HG03469 (cell line): ENCODE measurements around the gene TSPAN12.
A peak's percentile ranks its signal among the peaks of the same experiment; 100 is the strongest.

Source experiments
- ATAC-seq: cut with Tn5 transposase; IDR thresholded peaks from one replicate; pipeline ENCODE4 v1.9.1; 2021; ENCODE audit warnings: mild to moderate bottlenecking, moderate library complexity, moderate number of reproducible peaks; ENCODE audit not compliant: unreplicated experiment

TSPAN12 gene

DNA sequence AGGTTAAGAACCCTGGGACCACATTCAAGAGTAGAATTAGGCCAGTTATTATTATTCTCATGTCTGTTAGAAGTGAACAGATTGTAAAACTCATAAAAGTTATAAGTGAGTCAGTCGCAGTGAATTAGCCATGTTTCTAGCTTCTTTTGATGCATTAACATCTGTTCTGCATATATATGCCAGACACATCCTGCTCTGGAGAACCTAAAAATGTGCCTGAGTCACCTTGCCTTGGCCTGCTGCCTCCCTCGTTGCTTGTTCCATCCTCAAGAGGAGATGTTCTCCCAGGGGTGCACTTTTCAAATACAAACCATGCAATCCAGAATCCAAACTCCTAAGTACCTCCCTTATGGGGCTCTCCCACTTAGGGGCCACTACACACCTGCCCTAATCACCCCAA lies 14.8 kb downstream of the TSPAN12 start:
- ATAC-seq = no peak

DNA sequence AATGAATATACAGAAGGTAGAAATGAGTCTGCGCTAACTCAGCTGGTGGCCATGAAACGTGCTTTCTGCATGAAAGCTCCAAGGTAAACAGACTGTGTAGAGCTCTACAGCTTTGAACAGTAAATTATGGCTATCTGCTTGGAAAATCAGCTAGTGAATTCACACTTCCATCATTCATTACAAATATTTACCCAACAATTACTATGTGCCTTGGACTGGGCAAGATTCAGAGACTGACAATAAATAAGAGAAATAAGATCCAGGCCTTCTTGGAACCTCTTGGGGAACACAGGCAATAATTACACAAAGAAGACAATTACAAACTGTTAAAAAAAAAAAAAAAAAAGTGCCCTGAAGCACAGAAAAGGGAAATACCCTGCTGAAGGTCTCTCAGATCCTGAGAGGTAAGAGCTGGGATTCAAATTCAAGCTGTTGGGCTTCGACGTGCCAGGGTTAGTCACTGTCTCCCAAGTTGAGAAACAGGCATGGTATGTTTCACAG lies 15.8 kb downstream of the TSPAN12 start:
- ATAC-seq = no peak

DNA sequence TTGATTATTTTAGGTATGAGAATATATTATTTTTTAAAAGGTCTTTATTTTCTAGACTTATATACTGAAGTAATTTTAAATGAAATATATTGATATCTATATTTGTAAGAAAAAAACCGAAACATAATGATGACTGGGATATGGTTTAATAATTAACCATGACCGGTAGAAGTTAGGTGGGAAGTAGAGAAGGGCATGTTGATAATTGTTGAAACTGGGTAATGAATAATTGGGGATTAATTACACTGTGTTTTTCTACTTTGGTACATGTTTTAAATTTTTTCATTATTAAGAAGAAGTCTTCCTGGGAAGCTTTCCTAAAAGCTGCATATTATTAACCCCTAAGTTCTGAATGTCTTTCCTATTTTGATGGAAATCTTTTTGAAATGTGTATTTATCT lies 16.3 kb downstream of the TSPAN12 start:
- ATAC-seq = no peak

DNA sequence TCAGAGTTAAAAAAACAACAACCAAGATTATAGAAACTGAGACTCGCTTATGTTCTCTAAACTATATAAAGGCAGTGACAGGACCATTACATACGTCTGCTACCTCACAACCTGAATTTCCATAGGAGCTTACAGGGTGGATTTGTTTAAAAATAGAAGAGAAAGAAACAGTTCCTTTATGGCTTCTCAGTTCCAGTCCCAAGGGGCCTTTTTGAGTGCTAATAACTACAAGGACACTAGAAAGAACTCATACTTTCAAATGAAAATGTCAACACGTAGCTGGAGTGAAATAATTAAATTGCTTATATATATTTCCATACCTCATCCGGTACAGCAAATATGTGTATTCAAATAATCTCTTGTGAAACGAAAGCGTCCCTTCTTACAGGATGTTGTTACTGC lies 19.7 kb downstream of the TSPAN12 start:
- peak; percentile 45 for ATAC-seq

DNA sequence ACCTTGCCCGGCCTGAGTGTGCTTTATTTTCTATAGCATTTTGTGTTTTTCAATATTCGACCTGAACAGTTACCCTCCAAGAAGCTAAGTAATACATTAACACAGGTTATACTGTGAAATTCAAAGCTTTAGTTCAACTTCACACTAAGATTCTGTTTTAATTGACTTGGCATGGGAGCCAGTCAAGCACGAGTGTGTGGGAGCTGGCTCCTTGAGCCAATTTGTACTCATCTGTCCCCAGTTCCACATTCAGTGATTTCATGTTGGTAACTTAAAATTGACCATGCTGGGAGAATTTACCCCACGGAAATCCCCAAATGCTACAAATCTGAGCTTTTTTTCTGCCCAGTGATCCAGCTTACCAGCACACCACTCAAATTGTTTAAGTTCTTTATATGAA lies 20.3 kb downstream of the TSPAN12 start:
- ATAC-seq = peak; percentile 34

DNA sequence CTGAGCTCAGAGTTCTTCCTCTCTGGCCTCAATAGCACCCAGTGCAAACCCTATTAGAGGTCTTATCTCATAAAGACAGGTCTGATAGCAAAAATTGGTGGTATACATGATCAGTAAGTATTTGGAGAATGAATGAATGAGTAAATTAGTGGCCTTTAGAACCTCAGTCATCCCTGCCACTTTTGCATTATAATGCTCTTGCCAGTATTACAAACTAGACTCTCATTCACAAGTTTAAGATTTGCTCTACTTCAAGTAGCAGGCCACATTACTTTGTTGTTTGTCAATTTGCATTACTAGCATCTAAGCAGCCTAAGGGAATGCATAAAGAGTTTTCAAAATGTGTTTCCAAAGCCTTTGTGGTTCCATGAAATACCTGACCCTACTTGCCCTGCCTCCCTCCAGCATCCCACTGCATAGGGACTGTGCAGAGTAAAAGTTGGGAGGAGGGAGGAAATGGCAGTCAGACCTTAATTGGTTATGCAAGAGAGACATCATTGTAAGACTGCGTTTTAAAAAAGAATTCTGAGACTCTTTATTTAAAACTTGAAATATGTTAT lies 21.3 kb downstream of the TSPAN12 start:
- no peak for ATAC-seq

DNA sequence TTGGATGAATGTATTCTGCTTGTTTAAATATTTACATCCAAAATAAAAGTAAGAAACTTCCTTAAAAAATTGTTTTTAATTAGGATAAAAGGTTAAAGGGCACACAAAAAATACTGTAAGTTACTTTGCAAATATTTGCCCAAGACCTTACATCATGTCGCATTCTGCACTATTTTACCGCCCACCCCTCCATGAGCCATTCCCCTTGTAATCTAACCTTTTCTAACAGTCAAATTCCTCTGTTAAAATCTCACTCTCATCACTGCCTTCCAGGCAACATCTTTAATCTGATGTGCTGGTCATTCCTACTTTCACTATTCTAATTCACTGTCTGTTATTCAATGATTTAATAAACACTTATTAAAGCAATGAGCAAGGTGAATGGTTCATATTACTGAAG lies 23.2 kb downstream of the TSPAN12 start:
- ATAC-seq = no peak

DNA sequence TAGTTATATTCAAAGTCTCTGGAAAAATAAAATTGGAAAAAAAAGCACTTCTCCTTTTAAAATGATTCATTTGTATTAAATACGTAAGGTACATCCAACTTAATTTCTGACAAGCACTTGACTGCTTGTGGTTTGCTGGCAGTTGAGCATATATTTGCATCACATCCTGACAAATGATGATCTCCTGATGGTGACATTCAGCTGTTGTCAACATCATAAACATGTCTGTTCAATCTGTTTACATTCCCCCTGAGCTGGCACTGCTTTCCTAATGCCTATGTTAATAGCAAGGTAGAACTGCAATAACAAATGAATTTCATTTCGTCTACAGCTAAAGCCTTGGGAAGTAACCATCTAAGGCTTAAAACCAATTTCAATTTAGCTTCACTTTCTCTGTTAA lies 24.4 kb downstream of the TSPAN12 start:
- ATAC-seq = no peak

DNA sequence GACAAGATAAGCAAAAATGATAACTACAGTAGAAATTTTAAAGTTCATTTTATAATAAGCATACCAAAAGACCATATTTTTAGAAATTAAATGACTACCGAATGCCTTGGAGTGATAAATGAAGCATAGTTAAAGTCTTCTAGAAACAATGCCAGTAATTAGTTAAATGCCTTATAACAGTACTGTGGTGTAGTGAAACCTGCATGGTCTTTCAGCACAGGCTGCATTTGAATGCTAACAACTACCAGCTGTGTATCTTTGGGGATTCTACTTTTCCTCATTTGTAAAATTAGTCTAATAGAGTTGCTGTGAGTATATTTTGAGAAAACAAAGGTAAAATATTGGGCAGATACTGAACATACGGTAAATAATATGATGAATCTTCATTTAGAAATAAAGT lies 25.1 kb downstream of the TSPAN12 start:
- ATAC-seq = no peak

DNA sequence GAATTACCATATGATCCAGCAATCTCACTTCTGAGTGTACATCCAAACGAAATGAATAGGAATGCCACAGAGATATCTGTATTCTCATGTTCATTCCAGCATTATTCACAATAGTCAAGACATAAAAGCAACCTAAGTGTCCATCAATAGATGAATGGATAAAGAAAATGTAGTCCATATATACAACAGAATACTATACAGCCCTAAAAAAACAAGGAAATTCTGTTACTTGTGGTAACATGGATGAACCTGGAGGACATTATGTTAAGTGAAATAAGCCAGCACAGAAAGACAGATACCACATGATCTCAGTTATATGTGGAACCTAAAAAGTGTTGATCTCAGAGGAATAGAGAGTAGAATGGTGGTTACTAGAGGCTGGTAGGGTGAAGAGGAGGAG lies 26.7 kb downstream of the TSPAN12 start:
- ATAC-seq = no peak

DNA sequence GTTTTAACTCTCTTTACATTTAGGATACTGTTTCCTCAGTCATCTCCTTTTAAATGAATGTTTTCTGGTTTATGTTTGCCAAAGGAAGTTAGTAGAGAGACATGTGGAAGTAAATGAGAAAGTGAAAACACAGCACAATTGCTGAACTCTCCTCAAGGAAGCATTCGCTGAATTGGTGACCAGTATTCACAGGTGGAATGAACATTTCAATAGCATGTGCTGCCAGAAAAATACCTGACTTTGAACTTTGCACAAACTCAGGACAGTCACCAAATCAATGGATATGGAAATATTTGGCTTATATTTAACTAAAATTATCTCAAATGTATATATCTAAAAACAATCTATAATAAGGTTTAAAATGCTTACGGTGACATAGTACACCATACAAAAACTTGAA lies 28.5 kb downstream of the TSPAN12 start:
- no peak for ATAC-seq

DNA sequence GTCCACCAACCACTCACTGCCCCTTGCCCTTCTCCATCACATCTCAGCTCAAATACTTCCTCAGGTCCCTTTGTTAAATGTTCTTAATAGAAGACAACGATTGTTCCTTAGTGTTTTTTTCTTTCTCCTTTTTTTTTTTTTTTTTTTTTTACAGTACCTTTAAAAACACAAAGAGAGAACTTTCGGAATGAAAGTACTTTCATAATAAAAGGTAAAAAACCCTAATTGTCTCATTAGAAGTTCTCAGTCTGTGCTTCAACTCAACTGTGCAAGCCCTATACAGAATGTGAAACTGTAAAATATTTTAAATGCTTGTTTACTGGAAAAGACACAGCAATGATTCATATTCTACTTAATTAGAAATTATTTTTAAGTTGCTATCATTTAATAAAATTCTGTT lies 29.4 kb downstream of the TSPAN12 start:
- ATAC-seq = no peak

DNA sequence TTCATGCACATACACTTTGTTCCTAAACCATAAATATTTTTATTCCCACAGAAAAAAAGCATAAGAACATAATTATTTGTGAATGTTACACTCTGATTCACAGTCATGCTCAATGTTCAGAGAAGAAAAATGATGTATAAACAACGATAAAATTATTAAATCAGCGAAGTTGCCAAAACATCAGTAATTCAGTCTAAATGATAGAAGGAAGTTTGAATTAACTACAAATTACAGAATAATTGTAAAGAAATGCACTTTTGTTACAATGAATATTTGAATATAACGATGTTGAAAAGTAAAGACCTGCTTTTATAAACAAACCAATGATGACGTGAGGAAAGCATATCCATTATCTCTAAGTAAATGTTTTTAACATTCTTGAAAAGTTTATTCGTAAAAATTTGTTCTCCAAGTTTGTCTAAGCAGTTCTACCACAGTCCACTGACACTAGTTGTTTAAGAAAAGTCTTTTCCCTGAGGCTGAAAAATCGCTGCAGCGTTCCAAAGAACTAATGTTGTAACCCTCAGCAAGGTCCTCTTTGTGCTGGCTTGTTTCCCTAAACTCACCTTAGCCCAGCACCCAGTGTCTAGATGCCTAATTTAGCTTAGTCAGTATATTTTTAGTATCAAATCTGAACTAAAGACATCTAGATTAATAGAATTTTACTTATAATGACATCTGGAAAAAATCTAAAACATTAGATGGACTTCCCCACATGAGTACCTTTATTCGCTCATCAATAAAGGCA lies 30.4 kb downstream of the TSPAN12 start:
- no peak for ATAC-seq

DNA sequence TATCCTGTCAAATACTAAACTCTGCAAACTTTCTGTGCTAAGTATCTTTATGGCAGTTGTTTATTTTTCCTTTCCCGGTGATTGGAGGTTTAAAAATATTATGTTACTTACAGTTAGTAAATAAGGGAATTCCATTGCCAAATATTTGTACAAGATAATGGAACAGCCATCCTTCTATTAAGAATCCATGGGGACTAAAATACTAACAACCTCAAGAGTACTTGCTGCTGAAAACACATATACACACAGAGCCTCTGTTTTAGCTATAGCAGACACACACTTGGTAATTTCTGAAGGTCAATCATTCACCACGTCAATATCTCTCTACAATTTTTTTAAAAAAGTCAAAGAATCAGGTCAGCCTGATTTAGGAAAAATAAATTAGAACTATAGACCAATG lies 32.4 kb downstream of the TSPAN12 start:
- no peak for ATAC-seq

DNA sequence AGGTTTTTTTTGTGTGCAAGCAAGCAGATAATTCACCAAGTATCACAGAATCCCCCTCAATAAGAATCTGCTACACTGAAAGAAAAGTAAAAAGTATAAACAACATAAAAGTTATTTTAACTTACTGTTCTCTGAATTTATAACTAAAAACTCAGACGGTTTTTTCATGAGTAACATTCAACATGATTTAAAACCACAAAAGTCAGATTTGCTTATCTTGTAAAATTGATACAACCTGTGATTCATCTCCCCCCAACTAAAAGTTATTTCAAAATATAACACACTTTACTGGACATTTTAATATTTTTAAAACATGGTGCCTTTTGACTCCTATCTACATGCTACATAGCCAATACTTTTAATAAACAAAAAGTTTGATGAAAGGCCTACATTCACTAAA lies 32.8 kb downstream of the TSPAN12 start:
- no peak for ATAC-seq

DNA sequence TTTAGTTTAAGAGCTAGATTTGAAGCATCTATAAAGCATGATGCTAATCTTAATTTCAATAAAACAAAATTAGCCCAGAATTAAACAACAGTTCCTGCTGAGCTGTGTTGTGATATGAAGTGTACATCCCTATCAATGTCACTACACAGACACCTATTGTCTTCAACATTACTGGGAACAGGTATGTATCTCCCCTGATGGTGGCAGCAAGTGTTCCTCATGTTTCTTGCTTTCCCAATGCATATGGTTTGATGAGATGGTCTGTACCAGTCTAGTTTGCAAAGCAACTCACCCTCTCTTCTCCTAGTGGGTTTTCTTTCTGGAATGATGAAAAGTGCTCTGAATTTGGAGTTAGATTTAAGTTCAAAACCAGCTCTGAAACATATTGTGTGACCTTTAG lies 38.1 kb downstream of the TSPAN12 start:
- no peak for ATAC-seq

DNA sequence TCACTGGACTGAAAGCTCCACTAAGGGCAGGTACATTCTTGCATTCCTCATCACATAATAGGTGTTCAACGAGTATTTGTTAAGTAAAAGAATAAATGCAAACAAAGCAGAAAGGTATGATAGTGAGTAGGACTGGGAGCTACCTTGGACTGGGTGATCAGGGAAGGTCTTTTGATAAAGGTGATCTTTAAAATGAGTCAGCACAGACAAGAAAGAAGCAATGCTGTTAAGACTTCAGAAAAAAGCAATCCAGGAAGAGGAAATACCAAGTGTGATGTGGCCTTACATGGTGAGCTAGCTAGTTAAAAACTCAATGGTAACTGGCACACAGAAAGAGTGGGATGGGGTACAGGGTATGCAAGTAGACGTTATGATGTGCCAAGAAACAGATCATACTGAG lies 40.1 kb downstream of the TSPAN12 start:
- ATAC-seq = no peak

DNA sequence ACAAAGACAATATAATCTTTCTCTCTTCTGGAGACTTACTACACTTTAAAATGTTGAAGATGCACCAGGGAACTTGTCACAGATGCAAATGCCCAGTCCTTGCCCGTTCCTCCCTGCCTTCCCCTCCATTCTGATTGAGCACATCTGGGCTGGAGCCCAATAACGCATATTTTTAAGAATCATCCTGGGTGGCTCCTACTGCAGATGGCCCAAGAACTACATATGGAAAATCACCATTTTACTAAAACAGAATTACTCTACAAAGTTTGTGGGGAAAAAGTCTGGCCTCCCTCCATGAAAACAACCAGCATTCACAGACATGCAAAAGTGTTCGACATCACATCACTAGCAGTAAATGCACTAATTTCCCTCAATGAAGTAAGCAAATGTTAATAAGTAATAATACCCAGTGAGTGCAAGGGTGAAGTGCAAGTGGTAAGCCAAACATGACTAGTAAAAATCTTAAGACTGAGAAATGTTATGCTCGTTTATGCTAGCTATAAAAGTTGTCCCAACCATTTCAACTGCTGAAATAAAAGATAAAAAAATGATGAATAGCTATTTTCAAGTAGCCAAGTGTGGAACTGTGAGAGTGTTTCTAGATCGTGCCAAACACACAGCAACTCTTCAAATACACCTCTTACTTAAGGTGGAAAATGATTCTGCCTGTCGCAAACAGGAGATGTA lies 43.5 kb downstream of the TSPAN12 start:
- no peak for ATAC-seq

DNA sequence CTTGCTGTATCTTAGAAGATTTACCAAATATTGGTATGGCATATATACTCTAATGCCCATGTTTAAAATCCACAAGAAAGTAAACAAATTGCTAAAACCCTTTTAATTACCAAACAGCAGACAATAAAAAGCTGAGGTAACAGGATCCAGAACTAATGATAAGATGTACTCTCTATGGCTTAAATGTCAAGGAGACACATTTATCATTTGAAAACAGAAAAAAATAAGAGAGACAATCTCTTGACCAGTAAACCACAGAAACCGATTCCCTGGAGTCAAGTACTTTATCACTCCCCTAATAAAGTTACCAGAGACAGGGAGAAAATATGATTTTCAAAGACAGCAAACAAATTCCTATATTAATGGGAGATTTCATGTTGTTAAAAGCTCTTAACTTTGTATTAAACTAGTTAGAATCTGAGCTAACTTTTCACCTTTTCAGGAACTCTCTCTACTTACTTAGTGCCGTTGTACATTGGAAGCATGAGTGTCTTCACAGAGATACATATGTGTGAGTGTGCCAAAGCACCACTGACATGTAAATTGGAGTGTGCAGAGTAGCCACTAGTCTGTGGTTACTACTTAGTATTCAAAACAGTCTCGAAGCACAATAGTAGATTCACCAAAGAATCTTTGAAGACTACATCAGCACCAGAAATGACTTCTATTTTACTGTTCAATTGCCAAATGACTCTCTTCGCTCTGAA lies 44.2 kb downstream of the TSPAN12 start:
- no peak for ATAC-seq

DNA sequence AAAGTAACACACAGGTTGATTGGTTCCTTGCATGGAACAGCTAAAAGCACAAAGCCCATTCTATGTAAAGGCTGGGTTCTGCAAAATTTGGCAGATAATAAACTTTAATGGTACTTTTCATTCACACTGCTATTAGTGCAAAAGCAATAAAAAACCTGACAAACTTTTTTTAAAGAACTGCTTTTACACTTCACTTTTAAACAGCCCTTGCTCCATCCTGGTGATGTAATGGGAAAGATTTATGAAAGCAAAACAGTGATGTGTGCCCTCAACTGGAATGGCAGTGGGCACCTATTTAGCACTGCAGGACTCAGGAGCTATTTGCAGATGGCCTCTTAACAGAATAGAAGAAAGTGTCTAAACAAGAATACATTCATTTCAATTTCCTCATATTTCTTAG lies 44.9 kb downstream of the TSPAN12 start:
- no peak for ATAC-seq

DNA sequence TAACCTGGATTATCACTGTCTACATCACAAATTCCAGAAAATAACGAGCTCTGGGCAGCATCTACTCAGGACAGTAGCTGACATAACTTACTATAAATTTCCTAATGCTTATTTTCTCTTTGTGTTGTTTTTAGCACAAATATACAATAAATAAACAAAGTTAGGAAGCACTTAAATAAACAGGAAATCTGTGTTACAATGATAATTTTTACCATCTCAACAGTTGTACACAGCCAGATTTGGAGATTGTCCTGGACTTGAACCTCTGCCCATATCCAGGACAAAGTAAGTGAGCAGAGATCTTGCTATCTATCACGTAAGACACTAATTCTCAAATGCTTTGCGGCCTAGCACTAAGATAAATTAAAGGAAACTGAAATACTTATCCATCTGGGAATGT lies 48.7 kb downstream of the TSPAN12 start:
- no peak for ATAC-seq

DNA sequence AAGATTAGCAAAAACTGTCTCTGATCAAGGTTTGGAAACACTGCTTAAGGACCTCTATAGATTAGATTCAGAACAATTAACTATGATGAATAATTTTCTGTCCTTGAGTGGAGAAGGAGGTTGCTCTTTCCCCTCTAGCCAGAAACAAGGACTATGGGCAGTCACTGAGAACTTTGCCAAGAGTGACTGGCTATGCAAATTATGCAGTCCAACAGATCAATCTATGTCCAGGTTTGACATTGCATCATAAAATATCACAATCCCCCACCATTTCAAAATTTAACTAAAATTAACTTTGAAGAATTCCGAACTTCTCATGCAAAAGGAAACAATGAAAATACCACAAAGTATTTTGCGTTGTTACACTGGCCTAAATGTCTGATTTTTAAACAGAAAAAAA lies 50.6 kb downstream of the TSPAN12 start:
- no peak for ATAC-seq
